SU-DHL-6 (cell line): Measurements from ENCODE around the gene DEFB114.

ENCODE experiments used
- EZH2phosphoT487 ChIP-seq: fragments of 200-600 bp; sonication (generic), shearing (Covaris generic); conservative IDR thresholded peaks from 2 replicates; pipeline ENCODE4 v1.6.1; 2018; ENCODE audit warnings: mild to moderate bottlenecking, antibody characterized with exemption, low read length, moderate library complexity, mixed read lengths
- TF ChIP-seq, protein P1 (sequence below): fragments of 200-600 bp; sonication (generic); IDR thresholded peaks from one replicate; pipeline ENCODE4 v1.5.1; 2017; ENCODE audit warnings: antibody characterized with exemption, mild to moderate bottlenecking, low read length, moderate library complexity; ENCODE audit not compliant: insufficient read depth, poor library complexity, severe bottlenecking

- TF ChIP-seq EZH2phosphoT487: no peak
- TF ChIP-seq, protein P1, sequence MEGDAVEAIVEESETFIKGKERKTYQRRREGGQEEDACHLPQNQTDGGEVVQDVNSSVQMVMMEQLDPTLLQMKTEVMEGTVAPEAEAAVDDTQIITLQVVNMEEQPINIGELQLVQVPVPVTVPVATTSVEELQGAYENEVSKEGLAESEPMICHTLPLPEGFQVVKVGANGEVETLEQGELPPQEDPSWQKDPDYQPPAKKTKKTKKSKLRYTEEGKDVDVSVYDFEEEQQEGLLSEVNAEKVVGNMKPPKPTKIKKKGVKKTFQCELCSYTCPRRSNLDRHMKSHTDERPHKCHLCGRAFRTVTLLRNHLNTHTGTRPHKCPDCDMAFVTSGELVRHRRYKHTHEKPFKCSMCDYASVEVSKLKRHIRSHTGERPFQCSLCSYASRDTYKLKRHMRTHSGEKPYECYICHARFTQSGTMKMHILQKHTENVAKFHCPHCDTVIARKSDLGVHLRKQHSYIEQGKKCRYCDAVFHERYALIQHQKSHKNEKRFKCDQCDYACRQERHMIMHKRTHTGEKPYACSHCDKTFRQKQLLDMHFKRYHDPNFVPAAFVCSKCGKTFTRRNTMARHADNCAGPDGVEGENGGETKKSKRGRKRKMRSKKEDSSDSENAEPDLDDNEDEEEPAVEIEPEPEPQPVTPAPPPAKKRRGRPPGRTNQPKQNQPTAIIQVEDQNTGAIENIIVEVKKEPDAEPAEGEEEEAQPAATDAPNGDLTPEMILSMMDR: no peak
These were observed 28.6 kb downstream of the DEFB114 start for GRCh38 chr6:49935387-49935786.
